ENCODE results near the gene ZBTB43.
A peak's percentile ranks its signal among the peaks of the same experiment; 100 is the strongest.

The ZBTB43 gene

DNA sequence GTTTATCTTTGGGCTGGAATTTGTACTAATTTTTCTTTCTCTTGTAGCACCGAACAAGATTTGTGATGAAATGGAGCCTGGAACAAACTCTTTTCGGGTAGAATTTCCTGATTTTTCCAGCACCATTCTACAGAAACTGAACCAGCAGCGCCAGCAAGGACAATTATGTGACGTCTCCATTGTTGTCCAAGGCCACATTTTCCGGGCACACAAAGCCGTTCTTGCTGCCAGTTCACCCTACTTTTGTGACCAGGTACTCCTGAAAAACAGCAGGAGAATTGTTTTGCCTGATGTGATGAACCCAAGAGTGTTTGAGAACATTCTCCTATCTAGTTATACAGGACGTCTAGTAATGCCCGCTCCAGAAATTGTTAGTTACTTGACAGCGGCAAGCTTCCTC, 27.6 kb downstream of the ZBTB43 start:
- no peak for DNase-seq

DNA sequence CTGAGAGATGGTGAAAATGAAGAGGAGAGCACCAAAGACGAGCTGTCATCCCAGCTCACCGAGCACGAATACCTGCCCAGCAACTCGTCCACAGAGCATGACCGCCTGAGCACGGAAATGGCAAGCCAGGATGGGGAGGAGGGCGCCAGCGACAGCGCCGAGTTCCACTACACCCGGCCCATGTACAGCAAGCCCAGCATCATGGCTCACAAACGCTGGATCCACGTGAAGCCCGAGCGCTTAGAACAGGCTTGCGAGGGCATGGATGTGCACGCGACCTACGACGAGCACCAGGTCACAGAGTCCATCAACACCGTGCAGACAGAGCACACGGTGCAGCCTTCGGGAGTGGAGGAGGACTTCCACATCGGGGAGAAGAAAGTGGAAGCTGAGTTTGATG, 28.2 kb downstream of the ZBTB43 start:
- DNase-seq, result no peak

DNA sequence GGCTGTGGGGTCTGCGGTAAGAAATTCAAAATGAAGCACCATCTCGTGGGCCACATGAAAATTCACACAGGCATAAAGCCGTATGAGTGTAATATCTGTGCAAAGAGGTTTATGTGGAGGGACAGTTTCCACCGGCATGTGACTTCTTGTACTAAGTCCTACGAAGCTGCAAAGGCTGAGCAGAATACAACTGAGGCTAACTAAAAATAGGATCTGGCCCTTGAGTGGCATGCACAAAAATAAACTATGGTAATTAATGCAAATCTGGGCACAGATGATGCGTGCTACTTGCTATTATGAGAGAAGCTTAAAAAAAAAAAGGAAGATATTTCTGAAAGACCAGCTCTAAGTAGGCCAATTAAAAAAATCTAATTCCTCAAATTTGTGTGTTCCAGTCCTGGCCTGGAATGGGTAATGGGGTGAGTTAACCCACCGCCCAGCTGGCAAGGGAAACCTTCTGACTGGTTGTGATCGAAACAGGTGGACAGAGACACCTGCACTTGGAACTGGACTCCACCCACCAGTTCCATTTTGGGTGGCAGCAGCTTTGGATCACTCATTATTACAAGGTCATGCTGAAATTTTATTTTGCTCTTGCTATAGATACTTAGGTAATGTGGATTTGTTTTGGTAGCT, 29.0 kb downstream of the ZBTB43 start:
- DNase-seq, result no peak

DNA sequence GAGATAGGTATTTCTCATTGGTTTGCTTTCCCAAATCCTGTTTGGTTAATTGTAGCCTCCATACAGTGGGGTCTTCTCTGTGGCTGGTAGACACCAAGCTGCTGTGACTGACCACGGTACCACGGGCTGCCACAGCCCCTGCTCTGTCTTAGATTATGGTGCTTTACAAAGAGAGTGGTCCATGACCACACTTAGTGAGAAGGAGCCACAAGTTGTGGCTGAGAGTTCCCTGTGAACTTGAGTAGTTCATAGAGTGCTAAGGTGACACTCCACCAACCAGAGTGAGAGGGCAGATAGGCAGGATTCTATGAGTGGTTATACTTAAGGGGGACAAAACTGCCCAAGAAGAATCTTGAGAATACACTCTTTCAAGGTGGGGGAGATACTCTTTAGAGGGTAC, 29.8 kb downstream of the ZBTB43 start:
- no peak for DNase-seq

DNA sequence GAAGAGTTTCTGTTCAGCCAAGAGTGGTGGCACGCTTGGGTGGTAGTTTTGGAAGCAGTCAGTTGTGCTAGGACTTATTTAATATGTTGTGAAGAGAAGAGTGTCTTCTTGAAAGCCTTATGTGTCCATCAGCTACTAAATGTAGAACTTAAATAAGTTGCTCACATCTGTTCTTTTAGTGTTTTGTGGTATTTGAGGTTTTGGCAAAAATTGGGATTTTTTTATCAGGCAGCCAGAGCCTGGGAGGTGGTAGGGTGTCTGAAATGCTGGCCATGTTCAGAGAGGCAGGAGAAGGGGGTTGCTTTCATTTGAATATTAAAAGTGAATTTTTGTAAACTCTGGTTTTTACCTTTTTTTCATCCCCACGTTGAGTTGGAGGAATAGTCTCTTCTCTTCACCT, 31.4 kb downstream of the ZBTB43 start:
- no peak for DNase-seq

DNA sequence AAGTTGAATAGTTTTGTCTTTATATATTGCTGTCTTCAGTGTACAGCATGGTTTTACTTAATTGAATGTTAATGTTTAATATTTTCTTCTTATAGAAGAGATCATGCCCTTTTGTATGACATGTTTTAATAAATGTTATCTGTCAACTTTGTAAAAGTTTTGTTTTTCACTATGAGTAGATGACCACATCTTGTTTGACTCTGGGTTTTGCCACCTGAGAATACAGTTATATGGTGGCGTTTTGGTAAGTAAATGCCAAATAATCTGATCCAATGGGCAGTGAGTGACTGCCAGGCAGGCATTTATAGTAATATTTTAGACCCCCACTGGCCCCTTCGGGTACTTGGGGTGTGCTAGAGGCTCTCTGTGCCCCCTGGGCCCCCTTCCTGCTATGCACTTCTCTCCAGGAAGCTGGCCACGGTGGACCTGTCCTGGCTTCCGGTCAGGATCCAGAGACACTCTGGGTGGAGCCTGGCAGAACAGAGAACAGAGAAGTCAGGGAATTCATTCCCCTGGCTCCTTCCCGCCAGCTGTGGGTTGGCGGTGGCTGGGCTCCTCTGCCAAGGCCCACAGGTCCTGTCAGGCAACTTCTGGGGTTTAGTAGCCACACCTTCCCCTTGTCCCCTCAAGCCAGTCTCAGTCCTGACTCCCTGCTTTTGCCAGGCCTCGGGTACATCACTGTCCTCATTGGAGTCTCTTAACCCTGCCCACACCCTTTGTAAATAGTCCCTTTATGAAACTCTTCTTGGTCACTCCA, 33.4 kb downstream of the ZBTB43 start:
- DNase-seq, result no peak

DNA sequence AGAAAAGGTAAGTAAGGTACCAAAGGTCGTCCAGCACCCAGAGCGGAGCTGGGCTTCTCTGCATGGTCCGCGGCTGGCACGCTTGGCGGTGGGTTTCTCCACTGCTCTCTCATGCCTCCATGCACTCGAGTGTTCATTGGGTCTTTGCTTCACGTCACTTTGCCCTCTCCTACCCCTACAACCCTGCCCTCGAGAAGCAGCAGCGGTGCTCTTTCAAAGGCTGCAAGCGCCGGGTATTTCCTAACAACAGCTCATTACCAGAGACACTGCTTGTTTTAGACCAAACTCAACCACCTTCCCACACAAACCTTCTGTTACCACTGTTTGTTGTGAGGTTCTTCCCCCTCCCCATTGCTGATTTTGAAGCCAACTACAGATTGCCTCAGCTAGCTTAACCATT, 34.1 kb downstream of the ZBTB43 start:
- no peak for DNase-seq

DNA sequence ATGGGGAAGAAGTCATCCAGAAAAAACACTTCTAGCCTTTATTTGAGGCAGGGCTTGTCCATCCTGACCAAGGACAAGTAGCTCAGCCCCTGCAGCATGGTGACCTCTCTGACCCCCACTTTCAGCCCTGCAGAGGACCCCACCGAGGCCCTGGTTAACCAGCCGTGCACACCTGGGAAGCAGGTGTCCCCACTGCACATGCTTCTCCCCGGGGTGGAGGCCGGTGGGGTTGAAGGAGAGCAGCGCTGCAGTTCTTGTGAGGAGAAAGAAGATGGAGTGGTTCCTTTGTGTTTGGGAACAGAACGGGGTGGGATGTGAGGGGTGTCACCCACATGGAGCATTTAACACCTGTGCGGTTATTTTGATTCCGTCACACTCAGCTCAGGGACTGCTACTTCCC, 34.5 kb downstream of the ZBTB43 start:
- no peak for DNase-seq

DNA sequence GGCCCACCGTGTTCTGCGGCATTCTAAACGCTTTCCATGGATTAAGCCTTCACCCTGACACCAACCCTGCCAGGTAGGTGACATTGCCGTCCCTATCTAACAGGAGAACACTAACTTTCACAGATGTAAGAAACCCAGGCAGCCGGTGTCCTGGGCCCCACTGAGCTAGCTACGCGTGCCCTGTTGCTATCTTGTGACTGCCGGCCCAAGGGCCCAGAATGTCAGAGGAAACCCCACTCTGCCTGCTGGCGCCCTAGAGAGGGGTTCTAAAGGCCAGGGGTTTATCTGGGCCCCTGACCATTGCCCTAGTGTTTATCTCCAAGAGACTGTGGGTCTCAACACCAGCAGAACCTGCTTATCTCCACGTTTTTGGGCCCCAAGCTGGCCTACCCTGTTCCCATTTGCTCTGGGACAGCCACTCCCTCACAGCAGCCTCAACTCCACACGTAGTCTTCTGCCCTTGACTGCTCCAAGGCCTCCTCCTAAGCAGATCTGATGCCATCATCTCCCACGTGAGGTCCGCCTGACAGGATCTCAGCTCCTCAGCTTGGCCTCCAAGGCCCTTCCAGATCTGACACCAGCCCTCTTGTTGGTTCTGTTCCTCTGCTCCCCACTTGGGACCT, 37.5 kb downstream of the ZBTB43 start:
- no peak for DNase-seq

DNA sequence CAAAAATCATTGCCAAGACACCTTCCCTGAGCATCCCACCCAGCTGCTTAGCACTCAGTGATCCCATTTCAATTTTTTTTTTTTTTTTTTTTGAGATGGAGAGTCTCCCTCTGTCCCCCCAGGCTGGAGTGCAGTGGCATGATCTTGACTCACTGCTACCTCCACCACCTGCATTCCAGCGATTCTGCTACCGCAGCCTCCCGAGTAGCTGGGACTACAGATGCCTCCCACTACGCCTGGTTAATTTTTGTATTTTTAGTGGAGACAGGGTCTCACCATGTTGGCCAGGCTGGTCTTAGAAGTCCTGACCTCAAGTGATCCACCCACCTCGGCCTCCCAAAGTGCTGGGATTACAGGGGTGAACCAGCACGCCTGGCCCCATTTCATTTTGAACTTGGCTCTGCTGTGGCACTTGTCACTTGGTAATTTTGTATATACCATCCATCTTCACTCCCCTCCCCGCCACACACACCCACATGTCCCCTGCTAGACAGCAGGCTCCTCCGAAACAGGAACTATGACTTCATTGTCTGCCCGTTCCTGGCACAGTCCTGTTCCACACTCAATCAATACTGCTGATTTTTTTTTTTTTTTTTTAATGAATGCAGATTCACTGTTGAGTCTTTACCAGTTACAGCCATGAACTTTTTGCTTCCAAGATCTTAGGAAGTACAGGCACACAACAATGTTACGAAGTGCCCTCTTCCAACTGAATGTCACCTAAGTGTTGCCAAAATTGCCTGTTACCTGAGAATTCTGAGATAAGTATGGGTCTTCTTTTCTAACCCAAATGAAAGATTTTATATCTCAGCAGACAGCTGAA, 38.3 kb downstream of the ZBTB43 start:
- no peak for DNase-seq

DNA sequence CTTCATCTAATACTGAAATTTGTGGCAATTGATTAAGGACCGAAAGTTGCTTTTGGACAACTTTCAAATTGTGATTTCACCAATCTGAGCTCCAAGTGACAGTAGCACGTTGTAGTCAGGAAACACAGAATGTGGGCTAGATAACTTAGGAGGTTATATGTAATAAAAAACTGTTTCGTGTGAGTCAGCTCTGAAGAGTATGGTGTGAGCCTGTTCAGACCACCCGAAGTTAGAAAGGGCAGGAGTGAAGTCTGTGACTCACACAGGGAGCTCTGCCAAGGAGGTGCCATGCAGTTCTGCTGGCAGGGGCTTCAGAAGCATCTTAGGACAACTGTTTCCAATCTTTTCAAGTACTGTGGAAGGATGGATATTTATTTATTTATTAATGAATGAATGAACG, 39.2 kb downstream of the ZBTB43 start:
- no peak for DNase-seq

DNA sequence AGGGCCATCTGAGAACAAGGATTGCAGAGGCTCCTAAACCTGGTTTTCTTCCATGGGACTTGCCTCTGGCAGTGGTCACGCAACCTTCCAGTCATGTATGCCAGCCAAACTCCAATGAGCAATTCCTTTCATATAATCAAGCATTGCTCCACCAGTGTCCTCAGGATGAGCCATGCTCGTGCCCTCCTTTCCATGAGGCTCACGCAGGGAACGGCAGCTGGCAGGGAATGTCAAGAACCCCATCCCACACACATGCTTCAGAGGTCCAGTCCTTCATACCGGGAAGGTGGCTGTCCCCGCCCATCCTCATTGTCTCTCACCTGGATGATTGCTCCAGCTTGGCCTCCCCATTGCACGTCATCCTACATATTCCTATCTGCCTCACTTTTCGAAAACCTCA, 42.2 kb downstream of the ZBTB43 start:
- DNase-seq, result no peak

DNA sequence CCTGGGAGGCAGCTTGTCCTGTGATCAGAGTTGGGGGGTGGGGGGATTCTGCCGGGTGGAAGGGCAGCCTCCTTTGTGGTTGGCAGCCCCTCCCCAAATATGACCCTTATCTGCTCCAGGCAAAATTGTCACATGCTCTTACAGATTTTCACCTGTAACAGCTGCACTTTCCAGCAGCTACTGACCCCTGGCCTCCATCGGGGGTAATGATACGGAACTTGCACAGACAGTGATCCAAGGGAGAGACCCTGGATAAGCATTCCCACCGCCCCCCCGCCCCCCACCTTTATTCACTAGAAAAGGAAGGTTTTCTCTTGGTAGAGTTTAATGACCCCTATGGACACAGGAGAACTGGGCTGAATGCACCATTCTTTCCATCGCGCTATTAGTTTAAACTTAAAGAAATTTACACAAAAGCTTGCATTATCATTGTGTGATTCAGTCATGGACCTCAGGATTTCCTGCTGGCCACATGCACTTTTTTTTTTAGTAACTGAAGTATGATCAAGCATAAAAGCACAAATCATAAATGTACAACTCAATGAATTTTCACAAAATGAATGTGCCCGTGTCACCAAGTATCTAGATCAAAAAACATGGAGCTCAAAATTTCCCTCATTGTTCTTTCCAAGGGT, 44.9 kb downstream of the ZBTB43 start:
- DNase-seq, result no peak

DNA sequence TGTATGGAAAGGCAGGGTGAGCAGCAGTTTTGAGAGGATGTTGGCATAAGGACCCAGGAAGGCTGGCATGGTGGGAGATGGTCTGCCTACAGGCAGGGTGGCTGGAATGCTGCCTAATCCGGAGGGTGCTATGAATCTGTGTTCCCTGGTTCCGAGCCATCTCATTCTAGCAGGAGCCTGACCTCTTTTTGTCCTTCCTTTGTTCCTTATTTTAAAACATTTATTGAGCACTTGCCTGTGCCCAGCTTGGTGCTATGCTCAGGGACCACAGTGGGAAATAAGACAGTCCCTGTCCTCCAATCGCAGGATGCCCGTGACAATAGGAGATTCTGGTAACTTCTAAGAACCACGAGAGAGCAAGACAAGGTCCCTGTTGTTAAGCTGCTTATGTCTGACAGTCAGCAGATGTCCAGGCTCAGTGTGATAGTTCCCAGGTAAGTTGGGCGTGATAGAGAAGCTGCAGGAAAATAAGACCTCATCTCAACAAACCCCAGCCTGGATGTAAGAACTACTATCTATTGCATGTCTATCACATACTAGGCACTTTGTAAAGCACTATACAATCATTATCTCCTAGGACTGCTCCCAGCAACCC, 46.5 kb downstream of the ZBTB43 start:
- DNase-seq, result no peak

DNA sequence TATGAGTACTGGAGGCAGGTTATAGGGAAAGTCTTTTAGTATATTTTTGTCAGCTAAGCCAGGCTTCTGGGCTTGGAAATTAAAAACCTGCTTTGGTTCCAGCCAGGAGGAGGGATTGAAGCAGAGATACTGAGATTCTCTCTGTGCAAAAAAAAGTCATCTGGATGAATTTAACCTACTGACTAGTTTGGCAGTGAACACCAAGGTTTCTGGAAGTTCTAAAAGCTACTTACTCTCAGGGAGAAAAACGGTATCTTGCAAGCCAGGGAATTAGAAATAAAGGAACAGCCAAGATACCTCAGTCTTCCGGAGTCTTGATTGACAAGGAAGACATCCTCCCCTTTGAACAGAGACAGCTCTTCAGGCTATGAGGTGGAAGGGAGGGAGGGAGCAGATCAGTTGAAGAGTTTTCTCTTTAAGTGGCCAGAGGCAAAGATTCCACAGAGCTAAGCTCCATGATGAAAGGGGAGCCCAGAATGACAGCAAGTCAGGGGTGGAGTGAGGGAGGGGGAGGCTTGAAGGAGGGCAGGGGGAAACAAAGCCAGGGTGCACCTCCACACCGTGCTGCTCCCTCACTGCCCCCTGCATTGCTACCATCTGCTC, 47.3 kb downstream of the ZBTB43 start:
- no peak for DNase-seq

DNA sequence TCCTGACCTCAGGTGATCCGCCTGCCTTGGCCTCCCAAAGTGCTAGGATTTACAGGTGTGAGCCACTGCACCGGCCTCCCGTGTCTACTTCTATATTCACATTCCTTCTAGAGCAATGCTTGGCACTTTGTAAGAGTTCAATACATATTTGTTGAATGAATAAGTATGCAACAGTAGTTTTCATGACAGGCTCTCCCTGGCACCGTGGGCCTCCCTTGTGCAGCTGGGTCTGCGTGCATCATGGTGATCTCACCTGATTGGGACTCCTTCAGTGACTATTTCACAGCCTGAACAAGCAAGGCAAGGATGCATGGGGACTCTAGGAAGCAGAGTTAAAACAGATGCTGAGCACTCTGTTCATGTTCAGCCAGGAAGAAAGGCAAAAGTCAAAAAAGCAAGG, 48.8 kb downstream of the ZBTB43 start:
- no peak for DNase-seq

DNA sequence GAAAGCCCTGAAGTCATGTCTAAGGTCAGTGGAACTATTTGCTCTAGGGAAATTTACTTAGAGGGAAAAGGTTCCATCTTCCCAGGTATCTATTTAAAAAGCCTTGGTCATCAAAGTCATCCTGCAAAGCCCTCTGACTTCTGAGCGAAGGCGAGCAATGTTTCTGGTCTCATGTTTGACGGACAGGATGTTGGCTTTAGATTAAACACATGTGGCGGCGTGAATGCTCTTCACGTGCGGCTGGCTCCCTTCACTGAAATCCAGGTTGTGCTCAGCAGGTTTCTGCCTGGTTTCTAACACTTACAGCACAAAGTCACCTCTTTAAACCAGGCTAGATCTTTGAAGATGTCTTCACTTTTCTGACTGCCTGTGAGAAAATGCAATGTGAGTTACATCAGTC, 49.9 kb downstream of the ZBTB43 start:
- no peak for DNase-seq

DNA sequence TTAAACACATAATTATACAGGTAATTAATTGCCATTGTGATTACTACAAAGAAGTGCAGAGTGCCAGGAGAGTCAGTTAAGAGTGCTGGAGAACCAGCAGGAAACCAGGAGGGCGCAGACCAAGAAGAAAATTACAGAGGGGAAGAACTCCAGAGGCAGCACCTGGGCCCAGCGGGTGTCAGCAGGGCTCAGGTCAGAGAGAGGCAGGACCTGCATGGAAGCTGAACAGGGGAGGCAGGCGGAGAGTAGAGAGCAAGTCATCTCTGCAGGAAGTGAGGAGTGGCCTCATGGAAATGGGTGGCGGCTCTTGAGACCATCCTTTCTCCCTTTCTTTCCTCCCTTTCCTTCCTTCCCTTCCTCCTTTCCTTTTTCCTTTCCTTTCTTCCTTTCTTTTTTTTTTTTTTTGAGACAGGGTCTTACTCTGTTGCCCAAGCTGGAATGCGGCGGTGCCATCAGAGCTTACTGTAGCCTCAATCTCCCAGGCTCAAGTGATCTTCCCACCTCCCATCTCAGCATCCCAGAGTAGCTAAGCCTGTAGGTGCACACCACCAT, 51.6 kb downstream of the ZBTB43 start:
- no peak for DNase-seq

DNA sequence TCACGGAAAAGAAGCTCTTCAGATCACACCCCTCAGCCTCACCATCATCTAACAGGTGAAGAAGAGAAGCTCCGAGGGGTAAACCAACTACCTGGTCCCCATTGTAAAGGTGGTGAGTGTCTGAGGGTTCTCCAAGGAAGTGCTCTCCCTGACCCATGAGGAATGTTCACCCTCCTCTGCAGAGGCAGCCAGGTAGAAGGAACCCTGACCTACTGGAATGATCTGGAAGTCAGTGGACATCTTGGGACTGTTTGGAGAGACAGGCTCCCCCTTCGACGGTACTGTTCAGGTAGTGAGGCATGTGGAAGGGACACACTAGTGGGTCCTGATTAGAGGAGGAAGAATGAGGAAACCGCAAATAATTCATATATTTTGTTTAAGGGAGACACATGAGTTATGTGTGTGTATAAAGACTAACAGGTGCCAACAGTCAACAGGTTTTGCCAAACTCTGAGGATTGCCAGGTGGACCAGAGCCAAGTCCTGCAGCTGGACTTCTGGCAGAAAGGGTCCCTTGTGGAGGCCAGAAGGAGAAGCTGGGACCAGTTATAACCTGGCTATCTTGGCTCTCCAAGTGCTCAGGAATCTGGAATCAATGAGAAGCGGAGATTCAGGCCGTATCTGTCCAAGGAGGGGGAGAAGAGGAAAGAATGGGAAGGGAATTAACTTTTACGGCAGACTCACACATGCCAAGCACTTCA, 52.6 kb downstream of the ZBTB43 start:
- no peak for DNase-seq

DNA sequence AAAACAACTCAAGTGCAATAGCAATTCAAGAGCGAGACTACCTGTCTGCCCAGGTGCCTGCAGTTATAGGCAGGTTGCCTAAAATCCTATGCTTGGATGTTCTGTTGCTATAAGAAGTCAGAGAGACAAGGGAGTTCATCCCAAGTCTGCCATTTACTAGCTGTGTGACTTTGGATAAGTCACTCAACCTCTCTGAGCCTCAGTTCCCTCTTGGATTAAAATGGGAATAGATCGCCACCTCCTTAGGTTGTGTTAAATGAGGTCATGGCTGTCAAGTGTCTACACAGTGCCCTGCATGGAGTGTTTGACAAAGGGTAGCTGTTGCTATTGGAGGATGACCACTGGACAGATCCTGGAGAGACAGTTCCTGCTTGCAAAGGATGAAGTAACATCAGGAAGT, 54.3 kb downstream of the ZBTB43 start:
- no peak for DNase-seq

DNA sequence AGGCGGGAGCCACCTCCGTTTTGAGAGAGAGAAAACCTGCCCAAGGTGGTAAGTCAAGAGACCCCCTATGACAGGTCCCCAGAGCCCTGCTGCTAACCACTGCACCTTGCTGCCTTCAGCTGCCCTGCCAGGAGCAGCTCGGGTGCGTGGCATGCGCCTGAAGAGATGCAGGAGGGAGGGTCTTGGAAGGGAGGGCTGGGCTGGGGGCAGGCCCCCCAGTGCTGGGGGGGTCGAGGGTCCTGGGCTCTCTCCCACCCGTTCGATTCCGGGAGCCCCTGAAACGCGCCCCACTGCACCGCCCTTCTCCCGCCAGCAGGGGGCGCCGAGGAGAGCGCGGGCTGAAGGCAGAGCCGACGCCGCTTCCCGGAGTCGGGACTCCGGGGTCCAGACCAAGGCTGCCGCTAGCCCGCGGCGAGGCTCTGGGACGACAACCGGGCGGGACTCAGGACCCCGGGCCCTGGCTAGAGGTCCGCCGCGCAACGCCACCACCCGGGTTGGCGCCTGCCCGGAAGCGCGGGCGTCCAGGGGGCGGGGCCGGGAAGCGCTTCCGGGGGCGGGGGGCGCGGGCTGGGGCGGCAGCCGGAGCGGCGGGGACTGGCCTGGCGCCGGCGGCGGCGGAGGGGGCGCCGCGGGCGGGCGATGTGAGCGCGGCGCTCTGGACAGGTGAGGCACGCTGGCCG, 55.4 kb downstream of the ZBTB43 start, which contains the start of gene ZBTB34:
TSS of gene ZBTB34 (plus strand) at position 563 of the 680 bp plus-strand sequence. CDS start 18,761 bp downstream, outside the sequence.
- DNase-seq, result peak; percentile 59 to 81

Measured in NCI-H1930 (cell line).